ENCODE data around the gene IRAK2. TPM values are rescaled to one million over a fixed set of nuclear protein-coding genes. Genes with fewer than 3 reads are reported as not detected.

The IRAK2 gene
- total RNA-seq, 1 donor from 2014 or later, result 2.0 TPM

DNA sequence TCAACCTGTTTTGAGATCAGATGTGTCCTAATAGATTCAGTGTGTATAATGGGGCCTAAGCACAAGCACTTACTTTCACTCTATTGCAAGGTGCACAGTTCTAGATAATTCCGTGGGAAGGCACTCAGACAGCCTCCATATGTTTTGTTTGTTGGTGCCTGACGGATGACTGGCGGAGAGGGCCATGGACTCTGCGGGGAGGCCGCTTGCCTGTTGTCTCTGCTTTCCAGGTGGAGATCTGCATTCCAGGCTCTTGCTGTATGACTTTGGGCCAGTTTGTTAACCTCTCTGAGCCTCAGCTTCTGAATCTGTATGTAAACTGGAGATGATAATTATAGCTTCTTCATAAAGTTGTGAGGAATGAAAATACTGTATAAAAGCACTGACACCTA, 1.5 kb downstream of the IRAK2 start:
- Histone ChIP-seq H3K4me2 (ENCODE audit: low read length) (peak overlapping the region; percentile 93), H3K9me3 (ENCODE audit: insufficient read depth, low read depth, low read length) (peaks cover 5% of the 10 kb centered on the region), H2AFZ (ENCODE audit: low read depth, low read length) (no peak overlapping the region), H4K20me1 (ENCODE audit: insufficient read depth, low read length) (no peaks in the 10 kb centered on the region), H3K27me3 (ENCODE audit: insufficient read depth, low read length) (no peaks in the 10 kb centered on the region), H3K4me1 (ENCODE audit: insufficient read depth, low read length) (no peaks in the 10 kb centered on the region), H3K9ac (ENCODE audit: low read length) (no peak overlapping the region), H3K79me2 (ENCODE audit: insufficient read depth, low read length) (peaks cover 18% of the 10 kb centered on the region), H3K4me3 (ENCODE audit: insufficient read depth, low read depth, low read length) (no peak overlapping the region), H3K36me3 (ENCODE audit: insufficient read depth, low read length) (no peaks in the 10 kb centered on the region), H3K27ac (ENCODE audit: low read depth, low read length) (no peak overlapping the region)
- Mint-ChIP-seq H3K9me3 (ENCODE audit: unreplicated experiment) (peaks cover 17% of the 10 kb centered on the region), H3K27me3 (ENCODE audit: low read depth, unreplicated experiment) (peaks cover 6% of the 10 kb centered on the region), H3K4me3 (ENCODE audit: unreplicated experiment) (peak overlapping the region; percentile 69), H3K36me3 (ENCODE audit: low read depth, unreplicated experiment) (peaks cover 8% of the 10 kb centered on the region), H3K27ac (ENCODE audit: unreplicated experiment) (no peak overlapping the region), H3K4me1 (ENCODE audit: low read depth, unreplicated experiment) (no peaks in the 10 kb centered on the region)
- FAIRE-seq (no peak), DNase-seq (ENCODE audit: low read depth) (no peak)
- TF ChIP-seq CTCF (IDR thresholded peaks at IDR 0.05; ENCODE audit: insufficient read depth, low read depth, low read length) (no peak), EZH2 (IDR thresholded peaks at IDR 0.05; ENCODE audit: insufficient read depth, low read length) (no peak)

DNA sequence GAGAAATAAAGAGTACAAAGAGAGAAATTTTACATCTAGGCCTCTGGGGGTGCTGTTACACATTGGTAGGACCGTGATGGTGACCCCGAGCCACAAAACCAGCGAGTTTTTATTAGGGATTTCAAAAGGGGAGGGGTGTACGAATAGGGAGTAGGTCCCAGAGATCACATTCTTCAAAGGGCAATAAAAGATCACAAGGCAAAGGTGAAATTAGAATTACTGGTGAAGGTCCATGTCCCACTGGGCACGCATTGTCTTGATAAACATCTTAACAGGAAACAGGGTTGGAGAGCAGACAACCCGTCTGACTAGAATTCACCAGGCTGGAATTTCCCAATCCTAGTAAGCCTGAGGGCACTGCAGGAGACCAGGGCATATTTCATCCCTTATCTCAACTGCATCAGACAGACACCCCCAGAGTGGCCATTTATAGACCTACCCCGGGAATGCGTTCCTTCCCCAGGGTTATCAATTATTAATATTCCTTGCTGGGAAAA, 4.3 kb downstream of the IRAK2 start:
- TF ChIP-seq CTCF (IDR thresholded peaks at IDR 0.05; ENCODE audit: insufficient read depth, low read depth, low read length), result peak; percentile 12
- TF ChIP-seq EZH2 (IDR thresholded peaks at IDR 0.05; ENCODE audit: insufficient read depth, low read length), result no peak
- H3K27me3 Mint-ChIP-seq (ENCODE audit: low read depth, unreplicated experiment), result no peaks in the 10 kb centered on the region
- no peak overlapping the region for H3K27ac ChIP-seq (ENCODE audit: low read depth, low read length)
- peaks cover 18% of the 10 kb centered on the region for H3K79me2 ChIP-seq (ENCODE audit: insufficient read depth, low read length)
- no peak overlapping the region for H3K9ac ChIP-seq (ENCODE audit: low read length)
- H3K27me3 ChIP-seq (ENCODE audit: insufficient read depth, low read length), result no peaks in the 10 kb centered on the region
- H3K4me1 Mint-ChIP-seq (ENCODE audit: low read depth, unreplicated experiment), result peaks cover 4% of the 10 kb centered on the region
- peaks cover 19% of the 10 kb centered on the region for H3K9me3 Mint-ChIP-seq (ENCODE audit: unreplicated experiment)
- H3K9me3 ChIP-seq (ENCODE audit: insufficient read depth, low read depth, low read length), result peaks cover 5% of the 10 kb centered on the region
- no peak for DNase-seq (ENCODE audit: low read depth)
- H4K20me1 ChIP-seq (ENCODE audit: insufficient read depth, low read length), result no peaks in the 10 kb centered on the region
- H3K36me3 ChIP-seq (ENCODE audit: insufficient read depth, low read length), result no peaks in the 10 kb centered on the region
- no peak overlapping the region for H2AFZ ChIP-seq (ENCODE audit: low read depth, low read length)
- H3K4me2 ChIP-seq (ENCODE audit: low read length), result no peak overlapping the region
- no peak overlapping the region for H3K27ac Mint-ChIP-seq (ENCODE audit: unreplicated experiment)
- H3K4me3 ChIP-seq (ENCODE audit: insufficient read depth, low read depth, low read length), result no peak overlapping the region
- peaks cover 7% of the 10 kb centered on the region for H3K4me1 ChIP-seq (ENCODE audit: insufficient read depth, low read length)
- H3K36me3 Mint-ChIP-seq (ENCODE audit: low read depth, unreplicated experiment), result peaks cover 8% of the 10 kb centered on the region
- FAIRE-seq, result no peak
- no peak overlapping the region for H3K4me3 Mint-ChIP-seq (ENCODE audit: unreplicated experiment)

- H3K27me3 ChIP-seq (ENCODE audit: insufficient read depth, low read length), result no peaks in the 10 kb centered on the region
- H3K36me3 Mint-ChIP-seq (ENCODE audit: low read depth, unreplicated experiment), result peaks cover 8% of the 10 kb centered on the region
- H3K27ac Mint-ChIP-seq (ENCODE audit: unreplicated experiment), result no peak overlapping the region
- peaks cover 18% of the 10 kb centered on the region for H3K79me2 ChIP-seq (ENCODE audit: insufficient read depth, low read length)
- H2AFZ ChIP-seq (ENCODE audit: low read depth, low read length), result no peak overlapping the region
- no peaks in the 10 kb centered on the region for H4K20me1 ChIP-seq (ENCODE audit: insufficient read depth, low read length)
- peaks cover 12% of the 10 kb centered on the region for H3K4me1 ChIP-seq (ENCODE audit: insufficient read depth, low read length)
- H3K27ac ChIP-seq (ENCODE audit: low read depth, low read length), result no peak overlapping the region
- peaks cover 19% of the 10 kb centered on the region for H3K9me3 Mint-ChIP-seq (ENCODE audit: unreplicated experiment)
- no peak overlapping the region for H3K4me3 Mint-ChIP-seq (ENCODE audit: unreplicated experiment)
- TF ChIP-seq EZH2 (IDR thresholded peaks at IDR 0.05; ENCODE audit: insufficient read depth, low read length) (no peak), CTCF (IDR thresholded peaks at IDR 0.05; ENCODE audit: insufficient read depth, low read depth, low read length) (no peak)
- DNase-seq (ENCODE audit: low read depth) (peak; percentile 17), FAIRE-seq (no peak)
- no peak overlapping the region for H3K4me2 ChIP-seq (ENCODE audit: low read length)
- no peaks in the 10 kb centered on the region for H3K27me3 Mint-ChIP-seq (ENCODE audit: low read depth, unreplicated experiment)
- peaks cover 5% of the 10 kb centered on the region for H3K9me3 ChIP-seq (ENCODE audit: insufficient read depth, low read depth, low read length)
- H3K9ac ChIP-seq (ENCODE audit: low read length), result no peak overlapping the region
- no peak overlapping the region for H3K4me3 ChIP-seq (ENCODE audit: insufficient read depth, low read depth, low read length)
- H3K4me1 Mint-ChIP-seq (ENCODE audit: low read depth, unreplicated experiment), result peaks cover 7% of the 10 kb centered on the region
- H3K36me3 ChIP-seq (ENCODE audit: insufficient read depth, low read length), result no peaks in the 10 kb centered on the region
These were observed 6.3 kb downstream of the IRAK2 start for GRCh38 chr3:10170915-10171478.

Measured in astrocyte (in vitro differentiated cells and primary cell).